ENCODE measurements around the gene GRK2. TPM values are rescaled to one million over a fixed set of nuclear protein-coding genes. Genes with fewer than 3 reads are reported as not detected.

Gene GRK2
- total RNA-seq, 4 donors from 2014 or later: 104 to 294 (median 160) TPM

DNA sequence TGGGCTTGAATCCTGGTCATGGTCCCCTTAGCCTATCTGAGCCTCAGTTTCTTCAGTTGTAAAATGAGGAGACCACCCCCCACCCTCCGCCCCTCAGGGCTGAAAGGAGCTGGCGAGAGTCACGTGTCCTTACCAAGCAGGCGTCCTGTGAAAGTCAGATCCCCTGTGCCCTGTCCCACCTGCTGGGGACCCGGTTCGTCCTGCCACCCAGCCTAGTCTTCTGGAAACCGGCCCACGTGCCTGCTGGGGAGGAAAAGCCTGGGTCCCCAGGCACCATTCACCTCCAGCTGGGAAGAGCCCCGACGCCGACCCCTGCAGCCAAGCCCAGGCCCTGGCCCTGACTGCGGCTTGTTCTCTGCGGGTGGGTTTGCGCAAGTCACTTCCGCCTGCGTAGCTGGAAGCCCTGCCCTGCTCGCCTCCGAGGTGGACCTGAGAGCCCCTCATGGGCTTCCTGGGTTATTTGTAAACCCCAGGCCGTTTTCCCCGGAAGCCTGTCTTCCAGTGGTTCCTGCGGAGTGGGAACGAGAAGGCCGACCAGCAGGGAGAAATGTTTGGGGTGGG, 36.4 kb downstream of the GRK2 start:
- Histone ChIP-seq H3K27me3 (no peaks in the 10 kb centered on the region), H3K4me3 (peak overlapping the region; percentile 81 to 94 (median 84)), H3K27ac (peak overlapping the region; percentile 83 to 91 (median 90)), H3K4me1 (peaks cover 13 to 37% (median 27%) of the 10 kb centered on the region in 4 donors), H3K9me3 (no peaks in the 10 kb centered on the region), H3K36me3 (no peaks in the 10 kb centered on the region)
- intact Hi-C loops (cut with DNase I; ENCODE audit: low total_unique reads): no loop called here
- WGBS, 2 donors (ENCODE audit: low coverage in 1 of 2): 21% methylated on average over 20 of the region's 23 CpGs; no CpG with 5 or more reads in 1 of the 2 donors
- DNase-seq: peak; percentile 69
- TF ChIP-seq EP300 (IDR thresholded peaks at IDR 0.05; ENCODE audit: low read depth): no peak
- in situ Hi-C loops (cut with MboI; ENCODE audit: low pct_ligation_motif_present in 1 of 4, low pct_unique_long_range_greater_than_20kb in 1 of 4, low sequenced_read_pairs in 3 of 4): no loop called here

DNA sequence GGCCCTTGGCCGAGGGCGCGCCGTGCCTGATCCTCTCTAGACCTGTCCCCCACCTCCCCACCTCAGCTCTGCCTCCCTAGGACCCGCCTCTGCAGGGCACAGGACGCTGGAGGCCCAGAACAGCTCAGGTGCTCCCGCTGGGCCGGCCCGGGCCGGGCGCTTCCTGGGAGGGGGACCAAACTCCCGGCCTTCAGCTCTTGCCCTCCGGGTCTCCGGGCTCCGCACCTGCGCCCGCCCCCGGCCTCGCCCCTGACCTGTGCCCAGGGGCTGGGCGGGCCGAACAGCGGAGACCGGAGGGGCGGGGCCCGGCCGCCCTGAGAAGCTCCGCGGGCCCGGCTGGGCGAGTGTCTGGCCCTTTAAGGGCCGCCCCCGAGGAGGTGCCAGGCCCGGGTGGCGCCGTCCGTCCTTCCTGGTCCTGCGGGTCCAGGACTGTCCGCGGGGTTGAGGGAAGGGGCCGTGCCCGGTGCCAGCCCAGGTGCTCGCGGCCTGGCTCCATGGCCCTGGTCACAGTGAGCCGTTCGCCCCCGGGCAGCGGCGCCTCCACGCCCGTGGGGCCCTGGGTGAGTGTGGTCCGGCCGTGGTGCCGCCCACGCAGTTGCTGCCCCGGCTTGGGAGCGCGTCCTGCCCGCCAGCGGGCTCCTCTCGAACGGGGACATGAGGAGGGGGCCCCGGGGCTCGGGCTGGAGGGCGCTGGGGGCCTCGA, 37.0 kb downstream of the GRK2 start, which contains the start of gene SSH3:
Gene SSH3 (plus strand): TSS at position 399 of the 703 bp plus-strand sequence. CDS start 96 bp downstream, at position 495.
- 0% methylated on average over 27 of the region's 65 CpGs; no CpG with 5 or more reads in 1 of the 2 donors for WGBS, 2 donors (ENCODE audit: low coverage in 1 of 2)
- peak; percentile 90 for DNase-seq
- H3K36me3 ChIP-seq: peaks cover 0 to 6% (median 0%) of the 10 kb centered on the region in 4 donors
- in situ Hi-C loops (cut with MboI; ENCODE audit: low pct_ligation_motif_present in 1 of 4, low pct_unique_long_range_greater_than_20kb in 1 of 4, low sequenced_read_pairs in 3 of 4) (no loop called here), intact Hi-C loops (cut with DNase I; ENCODE audit: low total_unique reads) (no loop called here)
- H3K9me3 ChIP-seq: no peaks in the 10 kb centered on the region
- no peaks in the 10 kb centered on the region for H3K27me3 ChIP-seq
- H3K27ac ChIP-seq: peak within 1 kb of the TSS; percentile 83 to 91 (median 90)
- TF ChIP-seq POLR2A (IDR thresholded peaks at IDR 0.05): peak; percentile 92
- TF ChIP-seq POLR2AphosphoS5 (IDR thresholded peaks at IDR 0.05): peak; percentile 57 to 88 (median 80)
- TF ChIP-seq, protein P1, sequence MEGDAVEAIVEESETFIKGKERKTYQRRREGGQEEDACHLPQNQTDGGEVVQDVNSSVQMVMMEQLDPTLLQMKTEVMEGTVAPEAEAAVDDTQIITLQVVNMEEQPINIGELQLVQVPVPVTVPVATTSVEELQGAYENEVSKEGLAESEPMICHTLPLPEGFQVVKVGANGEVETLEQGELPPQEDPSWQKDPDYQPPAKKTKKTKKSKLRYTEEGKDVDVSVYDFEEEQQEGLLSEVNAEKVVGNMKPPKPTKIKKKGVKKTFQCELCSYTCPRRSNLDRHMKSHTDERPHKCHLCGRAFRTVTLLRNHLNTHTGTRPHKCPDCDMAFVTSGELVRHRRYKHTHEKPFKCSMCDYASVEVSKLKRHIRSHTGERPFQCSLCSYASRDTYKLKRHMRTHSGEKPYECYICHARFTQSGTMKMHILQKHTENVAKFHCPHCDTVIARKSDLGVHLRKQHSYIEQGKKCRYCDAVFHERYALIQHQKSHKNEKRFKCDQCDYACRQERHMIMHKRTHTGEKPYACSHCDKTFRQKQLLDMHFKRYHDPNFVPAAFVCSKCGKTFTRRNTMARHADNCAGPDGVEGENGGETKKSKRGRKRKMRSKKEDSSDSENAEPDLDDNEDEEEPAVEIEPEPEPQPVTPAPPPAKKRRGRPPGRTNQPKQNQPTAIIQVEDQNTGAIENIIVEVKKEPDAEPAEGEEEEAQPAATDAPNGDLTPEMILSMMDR (IDR thresholded peaks at IDR 0.05): no peak
- peaks cover 13 to 37% (median 27%) of the 10 kb centered on the region in 4 donors for H3K4me1 ChIP-seq
- H3K4me3 ChIP-seq: peak within 1 kb of the TSS; percentile 81 to 94 (median 84)

DNA sequence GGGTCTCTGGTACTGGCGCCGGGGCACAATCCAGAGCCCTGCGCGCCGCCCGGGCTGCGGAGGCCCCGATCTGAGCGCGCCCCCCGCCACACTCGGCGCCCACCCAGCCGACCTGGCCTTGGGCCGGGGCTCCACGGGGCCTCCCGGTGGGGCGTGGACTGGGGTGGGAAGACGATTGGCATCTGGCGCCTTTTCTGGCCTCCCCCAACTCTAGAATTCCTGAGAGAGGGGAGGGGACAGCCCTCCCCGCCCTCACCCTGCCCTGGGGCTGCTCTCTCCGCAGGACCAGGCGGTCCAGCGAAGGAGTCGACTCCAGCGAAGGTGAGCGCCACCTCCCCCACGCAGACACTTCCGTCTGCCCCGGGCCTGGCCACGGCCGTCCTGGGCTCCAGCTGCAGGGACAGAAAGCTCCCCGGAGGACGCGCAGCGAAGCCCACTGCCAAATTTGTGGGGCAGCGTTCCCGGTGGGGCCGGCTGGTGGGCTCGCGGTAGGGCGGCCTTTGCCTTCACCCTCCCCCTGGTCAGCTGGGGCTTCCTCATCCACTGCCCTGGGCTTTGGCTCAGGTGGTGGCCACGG, 37.6 kb downstream of the GRK2 start:
- H3K36me3 ChIP-seq: peaks cover 0 to 9% (median 0%) of the 10 kb centered on the region in 4 donors
- in situ Hi-C loops (cut with MboI; ENCODE audit: low pct_ligation_motif_present in 1 of 4, low pct_unique_long_range_greater_than_20kb in 1 of 4, low sequenced_read_pairs in 3 of 4) (no loop called here), intact Hi-C loops (cut with DNase I; ENCODE audit: low total_unique reads) (no loop called here)
- peak overlapping the region; percentile 83 to 91 (median 90) for H3K27ac ChIP-seq
- H3K4me3 ChIP-seq: peak overlapping the region; percentile 81 to 94 (median 84)
- DNase-seq: peak; percentile 55
- H3K27me3 ChIP-seq: no peaks in the 10 kb centered on the region
- TF ChIP-seq EP300 (IDR thresholded peaks at IDR 0.05; ENCODE audit: low read depth): no peak
- WGBS, 2 donors (ENCODE audit: low coverage in 1 of 2): 6% methylated on average over 30 of the region's 43 CpGs; no CpG with 5 or more reads in 1 of the 2 donors
- H3K9me3 ChIP-seq: no peaks in the 10 kb centered on the region
- peaks cover 13 to 37% (median 27%) of the 10 kb centered on the region in 4 donors for H3K4me1 ChIP-seq

DNA sequence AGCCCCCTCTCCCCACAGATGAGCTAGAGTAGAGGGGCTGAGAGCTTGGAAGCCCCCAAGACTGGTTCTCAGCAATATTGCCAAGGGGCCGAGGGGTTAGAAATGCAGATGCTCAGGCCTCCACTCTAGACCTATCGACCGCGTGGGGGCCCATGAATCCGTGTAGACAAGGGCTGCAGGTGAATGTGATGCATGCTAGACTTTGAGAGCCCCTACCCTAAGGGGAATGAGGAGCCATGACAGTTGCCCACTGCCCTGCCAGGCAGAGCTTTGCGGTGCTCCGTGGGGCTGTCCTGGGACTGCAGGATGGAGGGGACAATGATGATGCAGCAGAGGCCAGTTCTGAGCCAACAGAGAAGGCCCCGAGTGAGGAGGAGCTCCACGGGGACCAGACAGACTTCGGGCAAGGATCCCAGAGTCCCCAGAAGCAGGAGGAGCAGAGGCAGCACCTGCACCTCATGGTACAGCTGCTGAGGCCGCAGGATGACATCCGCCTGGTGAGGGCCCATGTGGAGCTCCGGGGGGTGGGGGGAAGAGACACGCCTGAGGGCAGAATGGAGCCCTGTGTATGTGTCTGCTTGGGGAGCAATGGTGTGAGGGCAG, 38.3 kb downstream of the GRK2 start:
- H3K4me3 ChIP-seq: peak overlapping the region; percentile 81 to 94 (median 84)
- H3K36me3 ChIP-seq: peaks cover 0 to 9% (median under 1%) of the 10 kb centered on the region in 4 donors
- H3K27me3 ChIP-seq: no peaks in the 10 kb centered on the region
- H3K9me3 ChIP-seq: no peaks in the 10 kb centered on the region
- peak; percentile 9 for DNase-seq
- in situ Hi-C loops (cut with MboI; ENCODE audit: low pct_ligation_motif_present in 1 of 4, low pct_unique_long_range_greater_than_20kb in 1 of 4, low sequenced_read_pairs in 3 of 4) (no loop called here), intact Hi-C loops (cut with DNase I; ENCODE audit: low total_unique reads) (no loop called here)
- TF ChIP-seq POLR2A (IDR thresholded peaks at IDR 0.05) (no peak), POLR2AphosphoS5 (IDR thresholded peaks at IDR 0.05) (no peak), EP300 (IDR thresholded peaks at IDR 0.05; ENCODE audit: low read depth) (no peak)
- TF ChIP-seq, protein P1 (IDR thresholded peaks at IDR 0.05): no peak
- H3K27ac ChIP-seq: peak overlapping the region; percentile 83 to 91 (median 90)
- H3K4me1 ChIP-seq: peaks cover 13 to 37% (median 27%) of the 10 kb centered on the region in 4 donors
- WGBS, 2 donors (ENCODE audit: low coverage in 1 of 2): 62% methylated on average over 14 of the region's 14 CpGs; no CpG with 5 or more reads in 1 of the 2 donors
